Spleen (tissue), 11 donors: ENCODE data around the gene FUT8. TPM values are rescaled to one million over a fixed set of nuclear protein-coding genes. Genes with fewer than 3 reads are reported as not detected.

Experiments used
- DNase-seq: peaks from one replicate; pipeline ENCODE4 v3.0.0-alpha.2; 2020
- H3K27ac ChIP-seq, 8 donors: fragments of 200-600 bp; sonication (generic) in 7 of 8; 1 replicate in 4 of 8; 2 replicates in 4 of 8; pipeline versions ENCODE4 v1.5.0 to v1.8.0; 2016 to 2021; ENCODE audit warnings: inconsistent platforms in 4 of 8, mild to moderate bottlenecking in 4 of 8, moderate library complexity in 1 of 8
- H3K27me3 ChIP-seq, 7 donors: fragments of 200-600 bp; sonication (generic) in 6 of 7; replicated peaks in 1 of 7; 1 replicate in 4 of 7; 2 replicates in 3 of 7; pipeline versions ENCODE4 v1.5.0 to v1.8.0; 2016 to 2021; ENCODE audit warnings: inconsistent platforms in 3 of 7, mild to moderate bottlenecking in 1 of 7
- H3K36me3 ChIP-seq, 6 donors: fragments of 200-600 bp; sonication (generic) in 5 of 6; 1 replicate in 4 of 6; 2 replicates in 2 of 6; pipeline versions ENCODE4 v1.5.0 to v1.8.0; 2016 to 2021; ENCODE audit warnings: inconsistent platforms in 2 of 6
- H3K4me1 ChIP-seq, 6 donors: fragments of 200-600 bp; sonication (generic) in 5 of 6; 1 replicate in 3 of 6; 2 replicates in 3 of 6; pipeline versions ENCODE4 v1.5.0 to v1.8.0; 2016 to 2021; ENCODE audit warnings: inconsistent platforms in 3 of 6
- H3K4me3 ChIP-seq, 8 donors: fragments of 200-600 bp; sonication (generic) in 7 of 8; 1 replicate in 4 of 8; 2 replicates in 4 of 8; pipeline versions ENCODE4 v1.5.0 to v1.8.0; 2016 to 2021; ENCODE audit warnings: inconsistent platforms in 4 of 8, mild to moderate bottlenecking in 4 of 8, moderate library complexity in 2 of 8
- H3K9me3 ChIP-seq, 8 donors: fragments of 200-600 bp; sonication (generic) in 7 of 8; 1 replicate in 4 of 8; 2 replicates in 4 of 8; pipeline versions ENCODE4 v1.5.0 to v1.8.0; 2016 to 2021; ENCODE audit warnings: inconsistent platforms in 4 of 8
- CTCF ChIP-seq, 11 experiments: fragments of 200-600 bp in 7 of 11; fragments of 450-650 bp in 4 of 11; sonication (generic) in 4 of 11; IDR thresholded peaks in 8 of 11; conservative IDR thresholded peaks in 3 of 11; 1 replicate in 7 of 11; 2 replicates in 4 of 11; pipeline versions ENCODE4 v1.4.0 to v1.8.0; 2016 to 2021; ENCODE audit warnings: antibody characterized with exemption in 11 of 11, inconsistent platforms in 4 of 11, mild to moderate bottlenecking in 1 of 11
- POLR2A ChIP-seq, 3 donors: fragments of 450-650 bp; IDR thresholded peaks; one replicate each; pipeline ENCODE4 v1.5.1; 2017; ENCODE audit warnings: antibody characterized with exemption in 3 of 3, mild to moderate bottlenecking in 1 of 3
- POLR2AphosphoS5 ChIP-seq, 3 donors: sonication (generic); formaldehyde crosslinking; IDR thresholded peaks; one replicate each; pipeline ENCODE4 v1.5.1; 2017; ENCODE audit warnings: antibody characterized with exemption in 3 of 3
- WGBS, 5 donors: extraction: QIAGEN DNeasy Blood & Tissue Kit in 3 of 5; methylation state at CpG; one replicate each; pipeline versions ENCODE4 v1.1.5 to v1.1.7; 2013 to 2018; 5-methylcytosine and 5-hydroxymethylcytosine counted together
- intact Hi-C: fragments of 100-400 bp; cut with DNase I; formaldehyde crosslinking; loops from one replicate; pipeline ENCODE4 v1.15.0; 2023; ENCODE audit warnings: low total_unique reads
- polyA plus RNA-seq, 3 donors: library from polyadenylated mRNA; stranded (reverse); fragments of 200-250 nt; gene quantifications; one replicate each; pipeline ENCODE4 v1.2.1, GENCODE V29; 2013
- total RNA-seq, 7 donors: library from RNA; depleted of rRNA in 3 of 7; stranded (reverse); fragments of >200 nt in 3 of 7; fragmentation: NEBNext Ultra II Directional in 4 of 7; extraction: Animal tissue kit (Norgen Biotek cat#: 25700) in 4 of 7; gene quantifications; one replicate each; pipeline versions ENCODE4 v1.1.0 to v1.2.1, GENCODE V29; 2016 to 2021
- donor health status: healthy with polysubstance abuse.
- donor health status: DM: no; HTN: no; CAD: no; lungs with moderate emphysema.
- donor health status: DM: no; HTN: no; CAD: no.
- donor health status: Bipolar disorder and iron deficiency.
- donor health status: healthy.
- donor health status: DM: no; HTN: no; CAD: no.
- donor health status: DM: yes; HTN: yes; CAD: no.

The FUT8 gene
- total and polyA plus RNA-seq, 10 donors: 9.4 to 75.1 (median 53.0) TPM

GRCh38 chr14:65396082-65396910 lies 16.2 kb upstream of the FUT8 start:
- H3K27me3 ChIP-seq: no peaks in the 10 kb centered on the region
- 65 to 73% (median 67%) methylated on average over 5 of the region's 5 CpGs for WGBS, 5 donors
- peaks cover 0 to 31% (median 24%) of the 10 kb centered on the region in 8 donors for H3K9me3 ChIP-seq
- no peak overlapping the region for H3K4me3 ChIP-seq
- H3K4me1 ChIP-seq: no peaks in the 10 kb centered on the region
- intact Hi-C loops: no loop called here
- TF ChIP-seq POLR2AphosphoS5 (IDR thresholded peaks at IDR 0.05) (no peak), CTCF (IDR thresholded peaks at IDR 0.05 in 8 of 11, conservative IDR thresholded peaks at IDR 0.05 in 3 of 11) (no peak), POLR2A (IDR thresholded peaks at IDR 0.05) (no peak)
- DNase-seq: no peak
- no peak overlapping the region for H3K27ac ChIP-seq
- no peaks in the 10 kb centered on the region for H3K36me3 ChIP-seq

GRCh38 chr14:65403231-65403630 lies 9.3 kb upstream of the FUT8 start:
- no peaks in the 10 kb centered on the region for H3K9me3 ChIP-seq
- TF ChIP-seq POLR2AphosphoS5 (IDR thresholded peaks at IDR 0.05) (no peak), POLR2A (IDR thresholded peaks at IDR 0.05) (no peak), CTCF (IDR thresholded peaks at IDR 0.05 in 8 of 11, conservative IDR thresholded peaks at IDR 0.05 in 3 of 11) (no peak)
- no peak overlapping the region for H3K27ac ChIP-seq
- no peak overlapping the region for H3K4me3 ChIP-seq
- no peaks in the 10 kb centered on the region for H3K4me1 ChIP-seq
- intact Hi-C loops: loop anchor here (10.0 kb wide), 1 partner anchor 178 kb away; no protein-coding TSS in a partner anchor
- no peak for DNase-seq
- no peaks in the 10 kb centered on the region for H3K27me3 ChIP-seq
- H3K36me3 ChIP-seq: no peaks in the 10 kb centered on the region

GRCh38 chr14:65408113-65408512 lies 4.4 kb upstream of the FUT8 start:
- intact Hi-C loops: loop anchor here (10.0 kb wide), 1 partner anchor 183 kb away; no protein-coding TSS in a partner anchor
- WGBS, 5 donors: 89 to 99% (median 97%) methylated on average over 3 of the region's 3 CpGs
- H3K4me3 ChIP-seq: no peak overlapping the region
- H3K4me1 ChIP-seq: peaks cover 0 to 20% (median 12%) of the 10 kb centered on the region in 6 donors
- no peaks in the 10 kb centered on the region for H3K36me3 ChIP-seq
- TF ChIP-seq POLR2A (IDR thresholded peaks at IDR 0.05) (no peak), CTCF (IDR thresholded peaks at IDR 0.05 in 8 of 11, conservative IDR thresholded peaks at IDR 0.05 in 3 of 11) (no peak), POLR2AphosphoS5 (IDR thresholded peaks at IDR 0.05) (no peak)
- H3K27ac ChIP-seq: no peak overlapping the region
- DNase-seq: no peak
- peaks cover 0 to 1% (median 0%) of the 10 kb centered on the region in 7 donors for H3K27me3 ChIP-seq
- H3K9me3 ChIP-seq: no peaks in the 10 kb centered on the region

- Histone ChIP-seq H3K36me3 (no peaks in the 10 kb centered on the region), H3K4me1 (peaks cover 9 to 42% (median 33%) of the 10 kb centered on the region in 6 donors), H3K4me3 (peak overlapping the region in 2 of 8 donors; percentile 89 to 100), H3K27me3 (peaks cover 0 to 4% (median 0%) of the 10 kb centered on the region in 7 donors), H3K9me3 (no peaks in the 10 kb centered on the region), H3K27ac (peak overlapping the region in 6 of 8 donors; percentile 93 to 97 (median 94))
- TF ChIP-seq POLR2A (IDR thresholded peaks at IDR 0.05): no peak
- TF ChIP-seq CTCF (IDR thresholded peaks at IDR 0.05 in 8 of 11, conservative IDR thresholded peaks at IDR 0.05 in 3 of 11): no peak
- no peak for TF ChIP-seq POLR2AphosphoS5 (IDR thresholded peaks at IDR 0.05)
- intact Hi-C loops: loop anchor here (10.0 kb wide), 2 partner anchors 236 to 544 kb away; no protein-coding TSS in a partner anchor
- 81 to 94% (median 88%) methylated on average over 2 of the region's 2 CpGs for WGBS, 5 donors
- no peak for DNase-seq
Measured at GRCh38 chr14:65410640-65411039, 1.9 kb upstream of the FUT8 start.
